ENCODE results near the gene ZNF518B. TPM values are rescaled to one million over a fixed set of nuclear protein-coding genes. Genes with fewer than 3 reads are reported as not detected.

The ZNF518B gene
- total and polyA plus RNA-seq, 10 of the 15 experiments (the other 5 are each of a cell fraction or from before 2014, with no cell fraction given) = 2.7 to 20.5 (median 9.2) TPM

- TF ChIP-seq E4F1 (IDR thresholded peaks at IDR 0.05; ENCODE audit: borderline replicate concordance, partially characterized antibody) = no peak
- no peak for TF ChIP-seq CREB1 (IDR thresholded peaks at IDR 0.05; ENCODE audit: low read depth)
- TF ChIP-seq MLLT1 (IDR thresholded peaks at IDR 0.05) = no peak
- TF ChIP-seq EED (IDR thresholded peaks at IDR 0.05; ENCODE audit: low read depth) = no peak
- TF ChIP-seq ZBTB40 (IDR thresholded peaks at IDR 0.05; ENCODE audit: borderline replicate concordance) = no peak
- TF ChIP-seq ATF2 (IDR thresholded peaks at IDR 0.05; ENCODE audit: low read length) = no peak
- no peak for TF ChIP-seq IRF4 (IDR thresholded peaks at IDR 0.05; ENCODE audit: low read depth, low read length)
- no peak for TF ChIP-seq JUNB (IDR thresholded peaks at IDR 0.05)
- TF ChIP-seq RBBP5 (conservative IDR thresholded peaks at IDR 0.05) = no peak
Measured at GRCh38 chr4:10421344-10422055, 35.7 kb downstream of the ZNF518B start (continued).

All from GM12878 (cell line).